CD4-positive, alpha-beta T cell (primary cell): ENCODE measurements around the gene EGF. TPM values are rescaled to one million over a fixed set of nuclear protein-coding genes. Genes with fewer than 3 reads are reported as not detected.
A peak's percentile ranks its signal among the peaks of the same experiment; 100 is the strongest.

Source experiments
- ATAC-seq: fragments of 200-7000 bp; cut with Tn5 transposase; one replicate; pipeline ENCODE4 v1.10.0; 2022; ENCODE audit warnings: mild to moderate bottlenecking; ENCODE audit not compliant: poor library complexity
- CTCF ChIA-PET: fragments of 350-600 bp; sonication (Branson Sonifier 250); formaldehyde crosslinking; loops from one replicate; lab custom pipeline; 2021; ENCODE audit warnings: antibody characterized with exemption, inconsistent platforms; lab: Charles Lee
- POLR2A ChIA-PET: fragments of 350-600 bp; sonication (Branson Sonifier 250); formaldehyde crosslinking; loops from one replicate; lab custom pipeline; 2021; ENCODE audit warnings: antibody characterized with exemption, inconsistent platforms; lab: Charles Lee
- DNase-seq, 14 experiments: peaks; one replicate each; pipeline ENCODE4 v3.0.0-alpha.2; 2013 to 2020; ENCODE audit warnings: mixed read lengths in 2 of 14
- H3K27ac ChIP-seq, 2 donors: one replicate each; pipeline versions ENCODE4 v1.5.1 to v1.7.0; 2013; ENCODE audit warnings: low read length in 2 of 2, low read depth in 1 of 2, mild to moderate bottlenecking in 1 of 2
- H3K27me3 ChIP-seq, 2 experiments: 1 replicate in 1 of 2; 2 replicates in 1 of 2; pipeline versions ENCODE4 v1.6.1 to v1.7.0; 2013; ENCODE audit warnings: low read length in 2 of 2, control low read depth in 1 of 2, mild to moderate bottlenecking in 1 of 2, moderate library complexity in 1 of 2; ENCODE audit not compliant: insufficient read depth in 2 of 2, control insufficient read depth in 1 of 2
- H3K36me3 ChIP-seq: one replicate; pipeline ENCODE4 v1.6.1; 2013; ENCODE audit warnings: low read length, control low read depth; ENCODE audit not compliant: insufficient read depth
- H3K4me1 ChIP-seq: one replicate; pipeline ENCODE4 v1.6.1; 2013; ENCODE audit warnings: low read length, control low read depth; ENCODE audit not compliant: insufficient read depth
- H3K4me3 ChIP-seq: one replicate; pipeline ENCODE4 v1.5.1; 2013; ENCODE audit warnings: mild to moderate bottlenecking, low read length, moderate library complexity
- H3K9me3 ChIP-seq, 2 experiments: 1 replicate in 1 of 2; 2 replicates in 1 of 2; pipeline versions ENCODE4 v1.6.1 to v1.7.0; 2013; ENCODE audit warnings: low read length in 2 of 2, mild to moderate bottlenecking in 2 of 2, control low read depth in 1 of 2, moderate library complexity in 1 of 2; ENCODE audit not compliant: control insufficient read depth in 1 of 2, insufficient read depth in 1 of 2
- H3K27ac Mint-ChIP-seq: one replicate; pipeline ENCODE4 v1.8.0; 2020; ENCODE audit warnings: mixed read lengths
- H3K27me3 Mint-ChIP-seq: one replicate; pipeline ENCODE4 v1.8.0; 2021; ENCODE audit warnings: mixed read lengths
- H3K36me3 Mint-ChIP-seq: one replicate; pipeline ENCODE4 v1.8.0; 2021; ENCODE audit warnings: low read depth, mixed read lengths
- H3K4me1 Mint-ChIP-seq: one replicate; pipeline ENCODE4 v1.8.0; 2021; ENCODE audit warnings: low read depth, mixed read lengths
- H3K4me3 Mint-ChIP-seq: one replicate; pipeline ENCODE4 v1.8.0; 2020; ENCODE audit warnings: mild to moderate bottlenecking, mixed read lengths
- H3K9me3 Mint-ChIP-seq: one replicate; pipeline ENCODE4 v1.8.0; 2020; ENCODE audit warnings: mixed read lengths
- intact Hi-C, 2 experiments: fragments of 100-400 bp; cut with DNase I in 1 of 2; cut with micrococcal nuclease in 1 of 2; formaldehyde crosslinking; loops; one replicate each; pipeline versions ENCODE4 v1.15.1 to v1.9.0; 2023 to 2025; cut with DNase I, micrococcal nuclease
- total RNA-seq, 174 experiments: library from RNA in 2 of 174; stranded (reverse) in 2 of 174; gene quantifications; one replicate each; pipeline ENCODE4 v1.2.3 and lab custom pipeline; 2021 to 2026
- TF ChIP-seq, protein P1 (sequence below): fragments of 200-600 bp; IDR thresholded peaks from one replicate; pipeline ENCODE4 v1.8.0; 2022; ENCODE audit warnings: antibody characterized with exemption, mild to moderate bottlenecking

EGF gene
- total RNA-seq, 2 experiments from 2014 or later = not detected

DNA sequence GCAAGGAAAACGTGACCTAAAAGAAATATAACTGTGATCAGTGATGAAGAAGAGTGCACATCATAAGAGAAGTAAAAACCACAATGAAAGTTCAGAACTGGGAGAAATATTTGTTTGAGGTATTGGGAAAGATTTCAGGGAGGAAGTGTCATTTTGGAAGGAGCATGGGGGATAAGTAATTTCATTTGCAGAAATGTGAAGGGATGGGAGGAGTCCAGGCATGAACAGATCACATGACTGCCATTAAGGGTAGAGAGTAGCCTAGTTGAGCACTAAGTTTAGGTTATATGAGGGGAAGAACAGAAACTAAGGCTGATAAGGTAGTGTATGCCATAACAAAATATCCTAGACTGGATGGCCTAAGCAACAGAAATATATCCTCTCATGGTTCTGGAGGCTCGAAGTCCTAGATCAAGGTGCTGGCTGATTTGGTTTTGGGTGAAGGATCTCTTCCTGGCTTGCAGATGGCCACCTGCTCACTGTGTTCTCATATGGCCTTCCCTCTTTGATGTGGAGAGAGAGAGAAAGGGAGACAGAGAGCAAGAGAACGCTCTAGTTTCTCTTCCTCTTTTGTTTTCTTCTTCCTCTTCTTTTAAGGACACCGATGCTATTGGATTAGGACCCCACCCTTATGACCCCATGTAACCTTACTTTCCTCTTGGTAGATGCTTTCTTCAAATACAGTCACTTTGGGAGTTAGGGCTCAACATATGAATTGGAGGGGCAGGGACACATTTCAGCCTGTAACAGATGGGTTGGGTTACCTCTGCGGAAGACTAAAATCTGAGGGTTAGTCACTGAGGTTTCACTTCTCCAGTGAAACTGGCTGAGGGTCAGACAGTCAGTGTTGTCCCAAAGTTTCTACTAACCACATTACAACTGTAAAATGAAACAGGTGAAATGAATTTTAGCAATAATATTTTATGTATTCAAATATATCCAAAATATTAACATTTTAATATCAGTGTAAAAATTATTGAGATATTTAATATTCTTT is 77.9 kb downstream of the EGF start:
- TF ChIP-seq, protein P1, sequence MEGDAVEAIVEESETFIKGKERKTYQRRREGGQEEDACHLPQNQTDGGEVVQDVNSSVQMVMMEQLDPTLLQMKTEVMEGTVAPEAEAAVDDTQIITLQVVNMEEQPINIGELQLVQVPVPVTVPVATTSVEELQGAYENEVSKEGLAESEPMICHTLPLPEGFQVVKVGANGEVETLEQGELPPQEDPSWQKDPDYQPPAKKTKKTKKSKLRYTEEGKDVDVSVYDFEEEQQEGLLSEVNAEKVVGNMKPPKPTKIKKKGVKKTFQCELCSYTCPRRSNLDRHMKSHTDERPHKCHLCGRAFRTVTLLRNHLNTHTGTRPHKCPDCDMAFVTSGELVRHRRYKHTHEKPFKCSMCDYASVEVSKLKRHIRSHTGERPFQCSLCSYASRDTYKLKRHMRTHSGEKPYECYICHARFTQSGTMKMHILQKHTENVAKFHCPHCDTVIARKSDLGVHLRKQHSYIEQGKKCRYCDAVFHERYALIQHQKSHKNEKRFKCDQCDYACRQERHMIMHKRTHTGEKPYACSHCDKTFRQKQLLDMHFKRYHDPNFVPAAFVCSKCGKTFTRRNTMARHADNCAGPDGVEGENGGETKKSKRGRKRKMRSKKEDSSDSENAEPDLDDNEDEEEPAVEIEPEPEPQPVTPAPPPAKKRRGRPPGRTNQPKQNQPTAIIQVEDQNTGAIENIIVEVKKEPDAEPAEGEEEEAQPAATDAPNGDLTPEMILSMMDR = no peak
- POLR2A ChIA-PET = interaction anchor here (0.6 kb wide), 1 partner anchor 534 kb away, joined by 3 read pairs; no protein-coding TSS in a partner anchor
- Mint-ChIP-seq H3K27me3 (peaks cover 24% of the 10 kb centered on the region), H3K4me1 (no peaks in the 10 kb centered on the region), H3K36me3 (no peaks in the 10 kb centered on the region), H3K27ac (no peak overlapping the region), H3K4me3 (no peak overlapping the region), H3K9me3 (no peaks in the 10 kb centered on the region)
- H3K4me3 ChIP-seq = no peak overlapping the region
- intact Hi-C loops = no loop called here
- CTCF ChIA-PET = no interaction called here
- DNase-seq (peak in 2 of 14 experiments; percentile 31 to 37), ATAC-seq (no peak)
- H3K9me3 ChIP-seq = no peaks in the 10 kb centered on the region
- H3K36me3 ChIP-seq = no peaks in the 10 kb centered on the region
- H3K27ac ChIP-seq = no peak overlapping the region
- no peaks in the 10 kb centered on the region for H3K4me1 ChIP-seq
- H3K27me3 ChIP-seq = peaks cover 0 to 3% of the 10 kb centered on the region in 2 experiments

DNA sequence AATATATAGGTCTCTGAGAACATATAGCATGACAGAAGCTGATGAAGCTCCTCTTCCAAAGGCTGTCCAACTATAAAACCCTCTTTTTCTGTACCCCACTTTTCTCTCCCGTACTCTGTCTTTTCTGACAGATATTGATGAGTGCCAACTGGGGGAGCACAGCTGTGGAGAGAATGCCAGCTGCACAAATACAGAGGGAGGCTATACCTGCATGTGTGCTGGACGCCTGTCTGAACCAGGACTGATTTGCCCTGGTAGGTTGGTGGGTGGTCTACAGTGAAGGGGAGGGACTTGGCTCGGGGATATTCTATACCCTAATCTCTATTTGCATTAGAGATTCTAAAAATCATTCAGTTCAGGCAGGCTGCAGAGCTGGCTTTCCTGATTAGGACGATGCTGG is 80.4 kb downstream of the EGF start:
- ChIA-PET POLR2A (no interaction called here), CTCF (no interaction called here)
- intact Hi-C loops = no loop called here
- ATAC-seq = no peak
- Histone ChIP-seq H3K4me1 (no peaks in the 10 kb centered on the region), H3K9me3 (no peaks in the 10 kb centered on the region), H3K36me3 (no peaks in the 10 kb centered on the region), H3K27ac (no peak overlapping the region), H3K4me3 (no peak overlapping the region), H3K27me3 (peaks cover 0 to 9% of the 10 kb centered on the region in 2 experiments)
- Mint-ChIP-seq H3K9me3 (no peaks in the 10 kb centered on the region), H3K4me1 (no peaks in the 10 kb centered on the region), H3K27ac (no peak overlapping the region), H3K4me3 (no peak overlapping the region), H3K36me3 (no peaks in the 10 kb centered on the region), H3K27me3 (peaks cover 24% of the 10 kb centered on the region)
- DNase-seq = no peak
- TF ChIP-seq, protein P1 = no peak

DNA sequence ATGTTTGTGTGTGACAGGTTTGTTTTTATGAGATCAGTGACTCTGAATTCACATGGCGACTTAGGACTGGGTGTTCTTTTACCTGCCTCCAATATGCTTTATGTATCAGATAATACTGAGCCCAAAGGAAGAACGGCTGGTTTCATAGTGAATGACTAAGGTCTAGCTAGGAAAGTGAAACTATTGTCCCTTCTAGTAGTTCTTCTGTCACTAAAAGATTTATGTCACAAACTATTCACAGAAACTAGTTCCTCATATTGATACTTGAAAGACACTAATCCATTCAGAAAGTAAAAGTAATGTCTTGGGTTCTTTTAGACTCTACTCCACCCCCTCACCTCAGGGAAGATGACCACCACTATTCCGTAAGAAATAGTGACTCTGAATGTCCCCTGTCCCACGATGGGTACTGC is 81.7 kb downstream of the EGF start:
- intact Hi-C loops = no loop called here
- Histone ChIP-seq H3K36me3 (no peaks in the 10 kb centered on the region), H3K27ac (no peak overlapping the region), H3K4me1 (no peaks in the 10 kb centered on the region), H3K27me3 (peaks cover 0 to 9% of the 10 kb centered on the region in 2 experiments), H3K9me3 (no peaks in the 10 kb centered on the region), H3K4me3 (no peak overlapping the region)
- H3K4me1 Mint-ChIP-seq = no peaks in the 10 kb centered on the region
- no peaks in the 10 kb centered on the region for H3K36me3 Mint-ChIP-seq
- DNase-seq = no peak
- no peak overlapping the region for H3K27ac Mint-ChIP-seq
- peaks cover 33% of the 10 kb centered on the region for H3K27me3 Mint-ChIP-seq
- ChIA-PET POLR2A (no interaction called here), CTCF (interaction anchor here (1.1 kb wide), 1 partner anchor 519 kb away, joined by 3 read pairs; no protein-coding TSS in a partner anchor)
- TF ChIP-seq, protein P1 = no peak
- no peaks in the 10 kb centered on the region for H3K9me3 Mint-ChIP-seq
- no peak for ATAC-seq
- no peak overlapping the region for H3K4me3 Mint-ChIP-seq
